Globus pallidus (tissue), 1 donor: Measurements from ENCODE around the gene CFD.
"Not testable (repeated sequence)": the region's sequence is repeated elsewhere in the genome, so short reads cannot be mapped to it uniquely, and the experiment has no call there.

ENCODE experiments used
- DNase-seq: peaks from one replicate; pipeline ENCODE4 v3.0.0-alpha.2; 2015; ENCODE audit warnings: low spot score

The CFD gene

DNA sequence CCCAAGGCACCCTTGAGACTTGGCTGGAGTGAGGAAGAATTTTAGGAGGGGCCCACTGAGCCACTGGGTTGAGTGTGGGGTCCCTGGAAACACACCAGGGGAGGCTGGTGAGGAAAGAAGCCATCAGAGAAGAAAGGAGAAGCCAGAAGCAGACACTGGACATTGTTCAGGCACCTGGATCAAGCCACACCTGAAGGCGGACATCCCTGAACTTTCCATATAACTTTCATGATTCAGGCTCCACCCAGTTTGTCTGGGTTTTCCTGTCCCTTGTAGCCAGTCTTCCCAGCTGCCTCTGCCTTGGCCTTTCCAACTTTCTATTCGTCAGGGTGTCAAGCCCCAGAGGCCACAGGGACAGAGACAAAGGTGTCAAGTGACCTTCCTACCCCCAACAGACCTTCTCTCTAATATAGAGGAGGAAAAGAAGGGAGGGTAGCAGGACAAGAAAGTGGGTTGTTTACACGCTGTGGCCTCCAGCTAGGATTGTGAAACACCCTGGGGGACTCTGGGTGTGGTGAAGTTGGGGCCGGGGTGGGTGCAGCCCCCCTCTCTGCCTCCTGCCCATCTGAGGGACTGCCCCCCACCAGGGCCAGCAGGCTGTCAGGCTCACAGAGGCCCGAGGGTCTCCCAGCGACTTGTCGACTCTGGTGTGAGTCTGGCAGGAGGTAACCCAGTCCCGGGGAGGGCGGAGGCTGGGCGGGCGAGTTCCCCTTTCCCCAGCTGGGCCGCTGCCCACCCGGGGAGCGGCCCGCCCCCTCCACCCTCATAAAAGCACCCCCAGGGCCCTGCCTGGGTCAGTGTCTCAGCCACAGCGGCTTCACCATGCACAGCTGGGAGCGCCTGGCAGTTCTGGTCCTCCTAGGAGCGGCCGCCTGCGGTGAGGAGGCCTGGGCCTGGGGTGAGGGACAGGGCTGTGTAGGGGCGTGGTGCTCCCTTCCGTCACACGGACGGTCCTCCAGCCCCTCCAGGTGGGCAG is at the start of gene CFD:
Gene CFD, plus strand, starts transcription at position 797 of the 976 bp plus-strand sequence. Its CDS starts 26 bp downstream, at position 823.
- no peak for DNase-seq

GRCh38 chr19:810077-810855 is 49.2 kb upstream of the CFD start:
- no peak for DNase-seq

DNA sequence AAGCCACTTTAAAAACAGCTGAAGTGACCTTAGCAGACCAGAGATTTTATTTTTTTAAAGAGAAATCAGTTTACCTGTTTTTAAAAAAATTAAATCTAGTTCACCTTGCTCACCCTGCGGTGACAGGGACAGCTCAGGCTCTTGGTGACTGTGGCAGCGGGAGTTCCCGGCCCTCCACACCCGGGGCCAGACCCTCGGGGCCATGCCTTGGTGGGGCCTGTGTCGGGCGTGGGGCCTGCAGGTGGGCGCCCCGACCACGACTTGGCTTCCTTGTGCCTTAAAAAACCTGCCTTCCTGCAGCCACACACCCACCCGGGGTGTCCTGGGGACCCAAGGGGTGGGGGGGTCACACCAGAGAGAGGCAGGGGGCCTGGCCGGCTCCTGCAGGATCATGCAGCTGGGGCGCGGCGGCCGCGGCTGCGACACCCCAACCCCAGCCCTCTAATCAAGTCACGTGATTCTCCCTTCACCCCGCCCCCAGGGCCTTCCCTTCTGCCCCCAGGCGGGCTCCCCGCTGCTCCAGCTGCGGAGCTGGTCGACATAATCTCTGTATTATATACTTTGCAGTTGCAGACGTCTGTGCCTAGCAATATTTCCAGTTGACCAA is 48.5 kb upstream of the CFD start:
- DNase-seq, result no peak

DNA sequence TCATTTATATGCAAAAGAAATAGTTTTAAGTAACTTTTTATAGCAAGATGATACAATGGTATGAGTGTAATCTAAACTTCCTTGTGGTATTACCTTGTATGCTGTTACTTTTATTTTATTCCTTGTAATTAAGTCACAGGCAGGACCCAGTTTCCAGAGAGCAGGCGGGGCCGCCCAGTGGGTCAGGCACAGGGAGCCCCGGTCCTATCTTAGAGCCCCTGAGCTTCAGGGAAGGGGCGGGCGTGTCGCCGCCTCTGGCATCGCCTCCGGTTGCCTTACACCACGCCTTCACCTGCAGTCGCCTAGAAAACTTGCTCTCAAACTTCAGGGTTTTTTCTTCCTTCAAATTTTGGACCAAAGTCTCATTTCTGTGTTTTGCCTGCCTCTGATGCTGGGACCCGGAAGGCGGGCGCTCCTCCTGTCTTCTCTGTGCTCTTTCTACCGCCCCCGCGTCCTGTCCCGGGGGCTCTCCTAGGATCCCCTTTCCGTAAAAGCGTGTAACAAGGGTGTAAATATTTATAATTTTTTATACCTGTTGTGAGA is 47.9 kb upstream of the CFD start:
- DNase-seq, result no peak

DNA sequence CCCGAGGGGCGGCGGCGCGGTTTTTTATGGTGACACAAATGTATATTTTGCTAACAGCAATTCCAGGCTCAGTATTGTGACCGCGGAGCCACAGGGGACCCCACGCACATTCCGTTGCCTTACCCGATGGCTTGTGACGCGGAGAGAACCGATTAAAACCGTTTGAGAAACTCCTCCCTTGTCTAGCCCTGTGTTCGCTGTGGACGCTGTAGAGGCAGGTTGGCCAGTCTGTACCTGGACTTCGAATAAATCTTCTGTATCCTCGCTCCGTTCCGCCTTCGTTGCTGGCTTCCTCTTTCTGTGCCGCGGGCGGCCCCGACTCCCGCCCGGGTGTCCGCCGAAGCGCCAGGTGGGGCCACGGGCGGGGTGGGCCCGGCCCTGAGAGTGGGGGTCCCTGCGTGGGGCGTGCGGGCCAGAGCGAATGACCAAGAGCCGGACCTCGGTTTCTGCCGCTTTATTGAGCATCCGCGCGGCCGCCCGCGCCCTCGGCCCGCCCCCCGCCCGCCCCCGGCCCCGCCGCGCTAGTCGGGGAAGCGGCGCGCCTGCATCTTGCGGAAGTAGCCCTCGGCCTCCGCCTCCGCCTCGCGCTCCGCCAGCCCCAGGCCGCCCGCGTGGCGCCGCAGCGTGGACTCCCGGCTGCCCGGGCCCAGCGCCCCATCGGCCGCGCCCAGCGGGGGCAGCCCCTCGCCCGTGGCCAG is 47.3 kb upstream of the CFD start:
- no peak for DNase-seq

DNA sequence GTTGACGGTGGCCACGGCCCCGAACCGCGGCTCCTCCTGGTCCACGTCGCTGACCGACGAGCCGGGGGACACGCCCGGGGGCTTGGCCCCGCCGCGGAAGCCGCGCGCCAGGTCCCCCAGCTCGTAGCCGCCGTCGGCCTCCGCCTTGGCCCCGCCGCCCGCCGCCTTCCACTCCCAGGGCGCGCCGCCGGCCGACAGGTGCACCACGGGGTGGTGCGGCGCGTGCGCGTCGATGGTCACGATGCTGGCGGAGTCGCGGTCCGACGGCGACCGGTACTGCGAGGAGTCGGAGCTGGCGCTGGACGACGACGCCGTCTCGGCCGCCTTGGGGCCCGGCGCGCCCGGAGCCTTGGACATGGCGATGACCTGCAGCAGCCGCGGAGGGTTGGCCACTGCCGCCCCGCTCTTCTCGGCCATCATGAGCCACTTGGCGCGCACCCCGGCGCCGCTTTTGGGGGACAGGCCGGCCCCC is 46.7 kb upstream of the CFD start:
- no peak for DNase-seq

- no peak for DNase-seq
These were observed 46.0 kb upstream of the CFD start for GRCh38 chr19:813219-814151.

DNA sequence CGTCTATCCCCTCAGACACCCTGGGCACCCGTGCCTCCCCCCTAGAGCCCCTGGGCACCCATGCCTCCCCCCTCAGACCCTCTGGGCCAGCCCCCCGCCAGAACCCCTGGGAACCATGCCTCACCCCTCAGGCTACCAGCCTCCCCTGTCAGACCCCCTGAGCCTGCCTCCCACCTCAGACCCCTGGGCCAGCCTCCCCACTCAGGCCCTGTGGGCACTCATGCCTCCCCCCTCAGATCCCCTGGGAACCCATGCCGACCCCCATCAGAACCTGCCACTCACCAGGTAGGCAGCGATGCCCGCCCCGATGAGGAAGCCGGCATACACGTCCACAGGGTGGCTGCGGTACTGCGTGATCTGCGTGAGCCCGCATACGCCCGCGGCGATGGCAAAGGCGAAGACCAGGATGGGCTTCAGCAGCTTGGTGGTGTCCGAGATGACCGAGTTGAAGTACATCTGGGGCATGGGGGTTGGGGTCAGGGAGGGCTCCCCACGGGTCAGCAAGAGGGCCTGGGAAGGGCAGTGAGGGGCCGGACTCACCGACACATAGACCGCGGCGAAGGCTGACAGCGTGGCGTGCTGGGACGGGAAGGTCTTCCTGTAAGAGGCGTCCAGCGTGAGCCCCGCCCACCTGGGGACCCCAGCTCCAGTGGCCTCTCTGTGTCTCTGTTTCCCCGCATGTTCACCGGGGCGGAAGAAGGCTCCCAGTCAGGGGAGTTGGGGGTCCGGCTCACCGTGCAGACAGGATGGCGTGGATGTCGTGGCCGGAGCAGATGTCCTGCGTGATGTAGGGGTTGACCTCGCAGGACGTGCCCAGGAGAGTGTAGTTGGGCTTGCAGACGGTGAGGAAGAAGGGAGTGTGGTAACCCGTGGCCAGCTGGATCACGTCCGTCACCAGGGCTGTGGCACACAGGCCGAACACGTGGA is 45.0 kb upstream of the CFD start:
- DNase-seq, result no peak

GRCh38 chr19:815079-815774 is 44.2 kb upstream of the CFD start:
- no peak for DNase-seq

DNA sequence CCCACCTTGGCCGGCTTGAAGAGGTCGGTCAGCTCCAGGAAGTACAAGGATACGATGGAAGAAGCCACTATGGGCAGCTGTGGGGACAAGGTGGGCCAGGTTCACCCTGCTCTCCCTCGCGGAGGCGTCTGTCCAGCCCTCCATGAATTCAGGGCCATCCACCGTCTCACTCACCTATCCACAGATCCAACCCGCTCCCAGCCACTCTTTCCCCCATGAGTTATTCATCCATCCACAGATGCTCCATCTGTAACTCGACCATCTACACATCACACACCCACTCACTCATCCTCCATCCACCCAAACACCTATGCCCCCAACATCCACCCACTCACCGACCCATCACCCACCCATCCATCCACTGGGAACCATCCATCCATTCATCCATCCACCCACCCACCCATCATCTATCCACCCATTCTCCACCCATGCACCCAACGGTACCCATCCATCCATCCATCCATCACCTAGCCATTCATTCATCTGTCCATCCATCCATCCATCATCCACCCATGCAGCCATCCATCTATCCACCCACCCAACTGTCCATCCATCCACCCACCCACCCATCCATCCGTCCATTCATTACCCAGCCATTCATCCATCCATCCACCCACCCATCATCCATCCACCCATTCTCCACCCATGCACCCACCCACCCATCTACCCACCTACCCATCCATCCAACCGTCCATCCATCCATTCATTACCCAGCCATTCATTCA is 43.5 kb upstream of the CFD start:
- DNase-seq, result no peak

- DNase-seq, result no peak
These were observed 43.0 kb upstream of the CFD start for GRCh38 chr19:816500-816857.

DNA sequence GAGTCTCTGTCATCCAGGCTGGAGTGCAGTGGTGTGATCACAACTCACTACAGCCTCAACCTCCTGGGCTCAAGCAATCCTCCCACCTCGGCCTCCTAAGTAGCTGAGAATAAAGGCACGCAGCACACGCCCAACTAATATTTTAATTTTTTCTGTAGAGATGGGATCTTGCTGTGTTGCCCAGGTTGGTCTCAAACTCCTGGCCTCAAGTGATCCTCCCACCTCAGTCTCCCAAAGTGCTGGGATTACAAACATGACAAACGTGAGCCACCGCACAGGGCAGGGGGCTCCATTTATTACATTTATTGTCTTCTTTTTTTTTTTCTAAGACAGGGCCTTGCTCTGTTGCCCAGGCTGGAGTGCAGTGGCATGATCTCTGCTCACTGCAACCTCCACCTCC is 39.3 kb upstream of the CFD start:
- DNase-seq, result not testable (repeated sequence)

DNA sequence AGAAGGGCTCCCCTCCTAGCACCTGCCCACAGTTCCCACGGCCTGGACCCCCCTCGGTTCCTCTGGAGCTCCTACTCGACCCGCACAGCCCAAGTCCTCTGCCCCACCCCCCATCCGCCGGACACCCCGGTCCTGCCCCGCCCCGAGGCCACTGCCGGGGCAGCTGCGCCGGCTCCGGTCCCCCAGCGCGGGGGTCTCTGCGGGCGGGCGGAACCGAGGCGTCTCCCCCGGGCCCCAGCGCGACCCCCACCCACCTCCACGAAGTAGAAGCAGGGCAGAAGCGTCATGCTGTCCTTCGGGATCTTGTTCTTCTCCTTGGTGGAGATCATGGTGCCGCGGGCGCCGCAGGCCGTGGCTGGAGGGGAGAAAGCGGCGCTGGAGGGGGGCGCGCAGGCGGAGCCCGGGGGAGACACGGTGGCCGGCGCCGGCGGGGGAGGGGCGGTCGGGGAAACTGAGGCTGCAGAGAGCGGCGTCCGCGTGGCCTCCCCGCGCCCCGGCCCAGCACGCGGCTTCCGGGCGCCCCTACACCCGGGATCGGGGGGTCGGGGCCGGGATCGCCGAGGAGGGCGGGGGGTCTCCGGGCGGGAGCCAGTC is 38.1 kb upstream of the CFD start:
- DNase-seq, result no peak

GRCh38 chr19:821825-822503 is 37.5 kb upstream of the CFD start, which contains the start of gene PLPPR3:
Gene PLPPR3, minus strand, starts transcription at chr19:821955. Its CDS starts 396 bp downstream, at chr19:821559.
- no peak for DNase-seq

DNA sequence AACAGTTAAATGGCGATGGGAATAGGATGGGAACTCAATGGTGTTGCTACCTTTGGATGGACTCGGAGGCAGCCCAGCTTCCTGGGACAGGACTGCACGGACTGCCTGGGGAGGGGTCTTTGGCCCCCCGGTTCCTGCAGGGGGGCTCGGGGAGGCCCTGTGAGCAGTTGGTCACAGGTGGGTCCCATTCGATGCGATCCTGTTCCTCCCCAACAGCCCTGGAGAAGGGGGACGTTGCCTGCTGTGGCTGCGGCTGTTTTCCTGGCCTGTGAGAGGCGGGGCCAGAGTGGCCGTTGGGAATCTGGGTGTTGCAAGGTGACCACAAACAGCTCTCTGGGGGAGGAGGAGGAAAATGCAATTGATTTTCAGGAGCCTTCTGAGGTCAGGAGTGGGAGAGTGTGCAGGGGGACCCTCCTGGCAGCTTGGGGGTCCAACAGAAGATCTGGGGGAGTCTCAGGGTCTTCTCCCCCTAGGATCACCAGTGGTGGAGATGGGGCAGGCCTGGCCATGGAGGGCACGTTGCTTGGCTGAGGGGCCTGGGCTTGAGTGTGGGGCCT is 35.8 kb upstream of the CFD start:
- no peak for DNase-seq

DNA sequence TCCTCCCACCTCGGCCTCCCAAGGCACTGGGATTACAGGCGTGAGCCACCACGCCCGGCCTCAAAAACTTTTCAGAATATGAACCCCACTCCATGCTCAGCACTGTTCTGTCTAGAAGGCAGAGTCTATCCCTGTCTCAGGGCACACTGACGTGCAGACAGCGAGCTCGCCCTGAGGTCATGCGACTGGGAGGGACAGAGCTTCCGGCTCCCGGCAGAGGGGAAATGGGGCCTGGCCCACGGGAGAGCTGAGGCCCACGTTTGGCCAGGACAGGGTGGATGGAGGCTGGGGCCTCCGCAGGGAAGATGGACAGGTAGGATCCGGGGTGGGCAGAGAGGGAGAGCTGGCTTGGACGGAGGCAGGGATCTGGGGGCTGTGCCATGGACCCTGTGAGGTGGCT is 34.6 kb upstream of the CFD start:
- no peak for DNase-seq
